Stomach (tissue), 9 donors: ENCODE data around the gene AGMO. TPM values are rescaled to one million over a fixed set of nuclear protein-coding genes. Genes with fewer than 3 reads are reported as not detected.
"Not testable (repeated sequence)": the region's sequence is repeated elsewhere in the genome, so short reads cannot be mapped to it uniquely, and the experiment has no call there.

Source experiments
- DNase-seq, 2 donors: peaks; one replicate each; pipeline versions ENCODE4 v3.0.0 to v3.0.0-alpha.2; 2013 to 2019
- H3K27ac ChIP-seq, 5 donors: fragments of 200-600 bp in 4 of 5; sonication (generic) in 4 of 5; one replicate each; pipeline ENCODE4 v1.5.1; 2013 to 2019; ENCODE audit warnings: mild to moderate bottlenecking in 1 of 5, moderate library complexity in 1 of 5
- H3K27me3 ChIP-seq, 3 donors: fragments of 200-600 bp; sonication (generic); one replicate each; pipeline ENCODE4 v1.5.1; 2017 to 2019; ENCODE audit warnings: mixed run types in 1 of 3
- H3K36me3 ChIP-seq, 4 donors: fragments of 200-600 bp; sonication (generic); 1 replicate in 3 of 4; 2 replicates in 1 of 4; pipeline ENCODE4 v1.5.1; 2016 to 2019
- H3K4me1 ChIP-seq, 4 donors: fragments of 200-600 bp; sonication (generic); one replicate each; pipeline ENCODE4 v1.5.1; 2016 to 2019
- H3K4me3 ChIP-seq, 4 donors: fragments of 200-600 bp; sonication (generic) in 3 of 4; one replicate each; pipeline ENCODE4 v1.5.1; 2016 to 2019; ENCODE audit warnings: mild to moderate bottlenecking in 1 of 4
- H3K9me3 ChIP-seq, 4 donors: fragments of 200-600 bp; sonication (generic); one replicate each; pipeline ENCODE4 v1.5.1; 2016 to 2019
- EP300 ChIP-seq: sonication (generic); formaldehyde crosslinking; IDR thresholded peaks from one replicate; pipeline ENCODE4 v1.6.1; 2017; ENCODE audit warnings: antibody characterized with exemption
- POLR2A ChIP-seq, 4 donors: fragments of 450-650 bp; IDR thresholded peaks; one replicate each; pipeline ENCODE4 v1.6.1; 2016; ENCODE audit warnings: antibody characterized with exemption in 4 of 4, control low read depth in 2 of 4, mild to moderate bottlenecking in 1 of 4, moderate library complexity in 1 of 4
- POLR2AphosphoS5 ChIP-seq, 3 donors: sonication (generic); formaldehyde crosslinking; IDR thresholded peaks; one replicate each; pipeline ENCODE4 v1.6.1; 2016; ENCODE audit warnings: antibody characterized with exemption in 3 of 3
- WGBS, 5 donors: extraction: QIAGEN DNeasy Blood & Tissue Kit in 3 of 5; methylation state at CpG; one replicate each; pipeline versions ENCODE4 v1.1.5 to v1.1.7; 2013 to 2018; 5-methylcytosine and 5-hydroxymethylcytosine counted together
- intact Hi-C: fragments of 100-400 bp; cut with DNase I; formaldehyde crosslinking; loops from one replicate; pipeline ENCODE4 v1.15.1; 2023; ENCODE audit warnings: low total_unique reads
- polyA plus RNA-seq, 3 donors: library from polyadenylated mRNA; stranded (reverse); fragments of 200-250 nt; gene quantifications; one replicate each; pipeline ENCODE4 v1.2.3, GENCODE V29; 2013
- total RNA-seq, 5 donors: library from RNA; depleted of rRNA; stranded (reverse); fragments of >200 nt; gene quantifications; one replicate each; pipeline versions ENCODE4 v1.1.0 to v1.2.3, GENCODE V29; 2014 to 2016
- TF ChIP-seq, protein P1 (sequence below), 7 experiments: fragments of 450-650 bp in 4 of 7; fragments of 200-600 bp in 3 of 7; sonication (generic) in 3 of 7; IDR thresholded peaks; one replicate each; pipeline ENCODE4 v1.5.1; 2016 to 2019; ENCODE audit warnings: antibody characterized with exemption in 7 of 7, control low read depth in 2 of 7, mild to moderate bottlenecking in 1 of 7
- donor health status: healthy with polysubstance abuse.
- donor health status: Bipolar disorder and iron deficiency.
- donor health status: healthy.

The AGMO gene
- total and polyA plus RNA-seq, 8 donors = 0.03 to 33.0 (median 5.0) TPM; not detected in 5

DNA sequence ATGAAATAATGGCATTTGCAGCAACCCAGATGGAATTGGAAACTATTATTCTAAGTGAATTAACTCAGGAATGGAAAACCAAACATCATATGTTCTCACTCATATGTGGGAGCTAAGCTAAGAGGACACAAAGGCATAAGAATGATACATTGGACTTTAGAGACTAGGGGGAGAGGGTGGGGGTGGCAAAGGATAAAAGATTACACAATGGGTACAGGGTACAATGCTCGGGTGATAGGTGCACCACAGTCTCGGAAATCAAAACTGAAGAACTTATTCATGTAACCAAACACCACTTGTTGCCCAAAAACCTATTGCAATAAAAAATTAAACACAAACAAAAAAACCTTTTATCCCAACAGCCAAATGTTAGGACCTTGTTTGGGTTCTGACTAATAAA, 17.8 kb downstream of the AGMO start:
- no peaks in the 10 kb centered on the region for H3K4me1 ChIP-seq
- peaks cover 0 to 18% (median 9%) of the 10 kb centered on the region in 4 donors for H3K9me3 ChIP-seq
- H3K27ac ChIP-seq = no peak overlapping the region
- DNase-seq = no peak
- no peaks in the 10 kb centered on the region for H3K27me3 ChIP-seq
- H3K4me3 ChIP-seq = no peak overlapping the region
- 69 to 92% (median 79%) methylated on average over 2 of the region's 2 CpGs for WGBS, 5 donors
- intact Hi-C loops = no loop called here
- no peak for TF ChIP-seq EP300
- TF ChIP-seq POLR2A (IDR thresholded peaks at IDR 0.05) = no peak
- no peak for TF ChIP-seq POLR2AphosphoS5 (IDR thresholded peaks at IDR 0.05)
- TF ChIP-seq, protein P1, sequence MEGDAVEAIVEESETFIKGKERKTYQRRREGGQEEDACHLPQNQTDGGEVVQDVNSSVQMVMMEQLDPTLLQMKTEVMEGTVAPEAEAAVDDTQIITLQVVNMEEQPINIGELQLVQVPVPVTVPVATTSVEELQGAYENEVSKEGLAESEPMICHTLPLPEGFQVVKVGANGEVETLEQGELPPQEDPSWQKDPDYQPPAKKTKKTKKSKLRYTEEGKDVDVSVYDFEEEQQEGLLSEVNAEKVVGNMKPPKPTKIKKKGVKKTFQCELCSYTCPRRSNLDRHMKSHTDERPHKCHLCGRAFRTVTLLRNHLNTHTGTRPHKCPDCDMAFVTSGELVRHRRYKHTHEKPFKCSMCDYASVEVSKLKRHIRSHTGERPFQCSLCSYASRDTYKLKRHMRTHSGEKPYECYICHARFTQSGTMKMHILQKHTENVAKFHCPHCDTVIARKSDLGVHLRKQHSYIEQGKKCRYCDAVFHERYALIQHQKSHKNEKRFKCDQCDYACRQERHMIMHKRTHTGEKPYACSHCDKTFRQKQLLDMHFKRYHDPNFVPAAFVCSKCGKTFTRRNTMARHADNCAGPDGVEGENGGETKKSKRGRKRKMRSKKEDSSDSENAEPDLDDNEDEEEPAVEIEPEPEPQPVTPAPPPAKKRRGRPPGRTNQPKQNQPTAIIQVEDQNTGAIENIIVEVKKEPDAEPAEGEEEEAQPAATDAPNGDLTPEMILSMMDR (IDR thresholded peaks at IDR 0.05) = no peak
- no peaks in the 10 kb centered on the region for H3K36me3 ChIP-seq

DNA sequence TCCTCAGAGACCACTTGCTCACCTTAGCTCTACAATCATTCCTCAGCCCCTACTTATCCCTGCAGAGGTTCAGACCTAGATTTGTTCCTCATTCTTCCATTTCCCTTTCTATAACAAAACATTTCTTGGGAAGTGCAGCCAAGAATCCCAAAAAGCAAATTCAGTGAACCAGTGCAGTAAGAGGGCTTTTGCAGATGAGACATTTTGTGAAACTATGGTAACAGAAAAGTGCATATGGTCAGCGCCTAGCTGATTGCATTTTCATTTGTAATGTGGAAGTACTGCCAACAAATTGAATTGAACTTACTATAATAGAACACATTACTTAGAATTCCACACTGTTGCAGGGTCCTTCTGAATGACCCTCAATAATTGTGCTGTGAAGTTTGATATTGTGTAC, 18.6 kb downstream of the AGMO start:
- no peaks in the 10 kb centered on the region for H3K27me3 ChIP-seq
- no peaks in the 10 kb centered on the region for H3K4me1 ChIP-seq
- no peak overlapping the region for H3K27ac ChIP-seq
- no peak overlapping the region for H3K4me3 ChIP-seq
- no peaks in the 10 kb centered on the region for H3K36me3 ChIP-seq
- 74 to 93% (median 89%) methylated on average over 1 of the region's 1 CpG for WGBS, 5 donors
- no peak for DNase-seq
- intact Hi-C loops = no loop called here
- TF ChIP-seq POLR2A (IDR thresholded peaks at IDR 0.05) (no peak), POLR2AphosphoS5 (IDR thresholded peaks at IDR 0.05) (no peak)
- H3K9me3 ChIP-seq = peaks cover 0 to 18% (median 10%) of the 10 kb centered on the region in 4 donors

DNA sequence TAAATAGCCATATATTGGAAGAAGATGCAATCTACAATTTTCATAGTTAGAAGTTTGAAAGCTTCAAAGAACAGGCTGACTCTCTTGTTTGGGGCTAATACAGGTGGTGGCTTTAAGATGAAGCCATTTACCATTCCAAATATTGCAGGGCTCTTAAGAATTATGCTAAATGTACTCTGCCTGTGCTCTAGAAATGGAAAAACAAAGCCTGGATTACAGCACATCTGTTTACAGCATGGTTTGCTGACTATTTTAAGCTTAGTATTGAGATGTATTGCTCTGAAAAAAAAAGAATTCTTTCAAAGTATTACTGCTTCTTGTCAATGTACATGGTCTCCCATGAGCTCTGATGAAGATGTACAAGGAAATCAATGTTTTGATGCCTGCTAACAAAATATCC, 34.2 kb downstream of the AGMO start:
- Histone ChIP-seq H3K9me3 (peaks cover 0 to 4% (median 0%) of the 10 kb centered on the region in 4 donors), H3K27me3 (no peaks in the 10 kb centered on the region), H3K36me3 (no peaks in the 10 kb centered on the region), H3K27ac (no peak overlapping the region), H3K4me3 (no peak overlapping the region), H3K4me1 (no peaks in the 10 kb centered on the region)
- intact Hi-C loops = no loop called here
- DNase-seq = no peak
- TF ChIP-seq POLR2AphosphoS5 (IDR thresholded peaks at IDR 0.05) = no peak
- TF ChIP-seq EP300 = no peak
- TF ChIP-seq POLR2A (IDR thresholded peaks at IDR 0.05) = no peak
- TF ChIP-seq, protein P1 (IDR thresholded peaks at IDR 0.05) = no peak

DNA sequence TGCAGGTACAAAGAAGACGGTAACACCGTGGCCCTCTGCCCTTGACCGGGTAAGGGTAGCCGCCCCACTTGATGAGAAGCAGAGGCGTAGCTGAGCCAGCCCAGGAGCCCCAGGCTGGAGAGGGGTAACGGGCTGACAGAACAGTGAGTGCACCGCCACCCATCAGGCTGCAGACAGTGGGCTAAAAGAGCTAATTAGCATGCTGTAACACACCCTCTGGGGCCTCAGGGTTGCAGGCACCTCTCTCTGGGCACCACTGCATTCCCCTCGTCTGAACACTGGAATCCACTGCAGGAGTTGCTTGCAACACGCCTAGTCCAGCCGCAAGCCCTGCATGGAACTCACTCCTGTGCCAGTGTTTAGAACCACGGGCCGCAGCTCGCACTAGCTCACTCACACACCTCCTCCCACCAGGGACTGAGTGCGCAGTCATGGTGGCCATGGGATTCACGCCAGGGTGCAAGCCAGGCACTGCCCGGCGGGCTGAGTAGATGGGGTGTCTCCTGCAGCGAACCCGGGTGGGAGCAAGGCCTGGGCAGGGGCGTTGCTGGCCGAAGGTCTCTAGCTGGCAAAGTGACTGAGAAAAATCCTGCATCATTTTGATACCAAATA, 36.1 kb downstream of the AGMO start:
- H3K4me3 ChIP-seq = no peak overlapping the region
- no peak overlapping the region for H3K27ac ChIP-seq
- intact Hi-C loops = no loop called here
- no peak for DNase-seq
- H3K9me3 ChIP-seq = peaks cover 0 to 9% (median 2%) of the 10 kb centered on the region in 4 donors
- no peaks in the 10 kb centered on the region for H3K36me3 ChIP-seq
- TF ChIP-seq EP300 (no peak), POLR2A (IDR thresholded peaks at IDR 0.05) (no peak)
- TF ChIP-seq, protein P1 (IDR thresholded peaks at IDR 0.05) = no peak
- no peaks in the 10 kb centered on the region for H3K4me1 ChIP-seq
- no peaks in the 10 kb centered on the region for H3K27me3 ChIP-seq
- WGBS, 5 donors = 93 to 96% (median 95%) methylated on average over 19 to 21 of the region's 21 CpGs

DNA sequence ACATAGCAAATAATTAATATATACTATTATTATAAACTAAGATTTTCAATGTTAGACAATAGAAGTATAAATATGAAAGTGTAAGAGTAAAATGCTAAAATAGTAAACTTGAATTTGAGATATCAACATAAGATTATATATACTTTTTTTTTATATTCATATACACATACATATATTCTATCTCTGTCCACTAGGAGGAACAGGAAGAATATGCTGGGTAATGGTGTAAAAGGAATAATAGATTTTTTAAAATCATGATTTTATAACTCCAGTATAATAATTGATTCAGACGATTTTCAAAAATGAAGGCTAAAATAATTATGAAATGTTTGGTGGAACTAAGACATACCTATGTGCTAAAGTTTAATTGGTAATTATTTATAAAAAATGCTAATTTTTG, 37.7 kb downstream of the AGMO start:
- DNase-seq = no peak
- Histone ChIP-seq H3K27me3 (no peaks in the 10 kb centered on the region), H3K4me3 (no peak overlapping the region), H3K27ac (no peak overlapping the region), H3K9me3 (peaks cover 0 to 9% (median 2%) of the 10 kb centered on the region in 4 donors), H3K36me3 (no peaks in the 10 kb centered on the region), H3K4me1 (no peaks in the 10 kb centered on the region)
- TF ChIP-seq EP300 = no peak
- TF ChIP-seq, protein P1 (IDR thresholded peaks at IDR 0.05) = no peak
- intact Hi-C loops = no loop called here
- 86 to 94% (median 94%) methylated on average over 1 of the region's 1 CpG for WGBS, 5 donors

DNA sequence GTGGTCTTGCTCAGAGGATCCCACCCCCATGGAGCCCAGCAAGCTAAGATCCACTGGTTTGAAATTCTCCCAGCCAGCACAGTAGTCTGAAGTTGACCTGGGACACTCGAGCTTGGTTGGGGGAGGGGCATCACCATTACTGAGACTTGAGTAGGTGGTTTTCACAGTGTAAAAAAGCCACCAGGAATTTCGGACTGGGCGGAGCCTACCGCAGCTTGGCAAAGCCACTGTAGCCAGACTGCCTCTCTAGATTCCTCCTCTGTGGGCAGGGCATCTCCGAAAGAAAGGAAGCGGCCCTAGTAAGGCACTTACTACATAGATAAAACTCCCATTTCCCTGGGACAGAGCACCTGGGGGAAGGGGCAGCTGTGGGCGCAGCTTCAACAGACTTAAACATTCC, 44.0 kb downstream of the AGMO start:
- H3K36me3 ChIP-seq, H3K27me3 ChIP-seq, H3K27ac ChIP-seq, H3K4me3 ChIP-seq, intact Hi-C loops, H3K4me1 ChIP-seq, DNase-seq: not testable (repeated sequence)
- WGBS, 5 donors = 81 to 94% (median 85%) methylated on average over 7 of the region's 7 CpGs
- peaks cover 0 to 13% (median 2%) of the 10 kb centered on the region in 4 donors for H3K9me3 ChIP-seq
